HFF-Myc (cell line): ENCODE measurements around the gene COMT.

ENCODE experiments used
- DNase-seq: peaks from one replicate; pipeline ENCODE4 v3.0.0-alpha.2; 2011; ENCODE audit warnings: low read depth; ENCODE audit errors: extremely low read depth
- H3K4me3 ChIP-seq: replicated peaks from 2 replicates; pipeline ENCODE4 v1.5.1; 2011; ENCODE audit warnings: low read depth, mild to moderate bottlenecking, control low read depth, low read length
- TF ChIP-seq, protein P1 (sequence below): IDR thresholded peaks from 2 replicates; pipeline ENCODE4 v1.5.1; 2012; ENCODE audit warnings: mild to moderate bottlenecking, low read depth, low read length, control low read depth; ENCODE audit errors: missing control alignments

The COMT gene

GRCh38 chr22:19986410-19987341, 45.1 kb downstream of the COMT start:
- no peak for DNase-seq
- TF ChIP-seq, protein P1, sequence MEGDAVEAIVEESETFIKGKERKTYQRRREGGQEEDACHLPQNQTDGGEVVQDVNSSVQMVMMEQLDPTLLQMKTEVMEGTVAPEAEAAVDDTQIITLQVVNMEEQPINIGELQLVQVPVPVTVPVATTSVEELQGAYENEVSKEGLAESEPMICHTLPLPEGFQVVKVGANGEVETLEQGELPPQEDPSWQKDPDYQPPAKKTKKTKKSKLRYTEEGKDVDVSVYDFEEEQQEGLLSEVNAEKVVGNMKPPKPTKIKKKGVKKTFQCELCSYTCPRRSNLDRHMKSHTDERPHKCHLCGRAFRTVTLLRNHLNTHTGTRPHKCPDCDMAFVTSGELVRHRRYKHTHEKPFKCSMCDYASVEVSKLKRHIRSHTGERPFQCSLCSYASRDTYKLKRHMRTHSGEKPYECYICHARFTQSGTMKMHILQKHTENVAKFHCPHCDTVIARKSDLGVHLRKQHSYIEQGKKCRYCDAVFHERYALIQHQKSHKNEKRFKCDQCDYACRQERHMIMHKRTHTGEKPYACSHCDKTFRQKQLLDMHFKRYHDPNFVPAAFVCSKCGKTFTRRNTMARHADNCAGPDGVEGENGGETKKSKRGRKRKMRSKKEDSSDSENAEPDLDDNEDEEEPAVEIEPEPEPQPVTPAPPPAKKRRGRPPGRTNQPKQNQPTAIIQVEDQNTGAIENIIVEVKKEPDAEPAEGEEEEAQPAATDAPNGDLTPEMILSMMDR = no peak
- H3K4me3 ChIP-seq = peak overlapping the region; percentile 60

DNA sequence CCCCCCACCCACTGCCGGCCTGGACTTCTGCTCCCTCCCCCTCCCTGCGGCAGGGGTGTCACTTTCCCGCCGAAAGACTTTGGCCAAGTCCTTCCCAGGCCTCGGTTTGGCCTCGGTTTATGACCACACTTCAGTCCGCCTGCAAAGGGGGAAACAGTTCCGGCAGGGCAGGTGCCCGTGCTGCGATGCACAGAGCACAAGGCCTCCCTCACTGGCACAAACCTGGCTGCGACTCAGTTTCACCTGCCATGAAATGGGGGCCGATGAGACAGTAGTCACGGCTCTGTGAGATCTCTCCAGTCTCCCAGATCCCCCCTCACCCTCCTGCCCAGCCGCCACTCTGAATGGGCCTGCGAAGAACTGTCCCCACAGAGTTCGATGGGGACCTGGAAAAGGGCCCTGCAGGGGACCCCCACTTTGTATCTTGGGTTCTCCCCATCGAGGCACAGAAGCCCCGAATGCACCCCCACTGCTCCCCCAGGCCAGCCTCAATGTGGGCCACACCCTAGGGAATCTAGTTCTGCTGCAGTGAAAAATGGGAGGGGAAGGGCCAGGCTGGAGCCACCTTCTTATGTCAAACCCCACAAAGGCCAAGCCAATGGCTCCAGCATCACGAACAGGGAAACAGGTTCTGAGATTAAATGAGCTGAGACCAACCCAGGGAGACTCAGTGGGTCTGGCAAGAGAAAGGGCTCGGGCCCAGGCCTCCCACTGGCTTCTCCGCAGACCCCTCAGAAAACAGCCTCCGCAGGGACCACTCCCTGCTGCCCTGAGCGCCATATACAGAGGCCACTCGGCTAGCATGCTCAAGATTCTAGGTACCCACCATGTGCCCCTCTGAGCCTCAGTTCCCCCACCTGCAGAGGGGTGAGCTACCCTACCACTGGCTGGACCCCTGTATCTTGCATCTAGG, 46.1 kb downstream of the COMT start:
- TF ChIP-seq, protein P1 = no peak
- no peak overlapping the region for H3K4me3 ChIP-seq
- no peak for DNase-seq

GRCh38 chr22:19988331-19988808, 46.8 kb downstream of the COMT start:
- H3K4me3 ChIP-seq = no peak overlapping the region
- TF ChIP-seq, protein P1 = no peak
- DNase-seq = no peak

DNA sequence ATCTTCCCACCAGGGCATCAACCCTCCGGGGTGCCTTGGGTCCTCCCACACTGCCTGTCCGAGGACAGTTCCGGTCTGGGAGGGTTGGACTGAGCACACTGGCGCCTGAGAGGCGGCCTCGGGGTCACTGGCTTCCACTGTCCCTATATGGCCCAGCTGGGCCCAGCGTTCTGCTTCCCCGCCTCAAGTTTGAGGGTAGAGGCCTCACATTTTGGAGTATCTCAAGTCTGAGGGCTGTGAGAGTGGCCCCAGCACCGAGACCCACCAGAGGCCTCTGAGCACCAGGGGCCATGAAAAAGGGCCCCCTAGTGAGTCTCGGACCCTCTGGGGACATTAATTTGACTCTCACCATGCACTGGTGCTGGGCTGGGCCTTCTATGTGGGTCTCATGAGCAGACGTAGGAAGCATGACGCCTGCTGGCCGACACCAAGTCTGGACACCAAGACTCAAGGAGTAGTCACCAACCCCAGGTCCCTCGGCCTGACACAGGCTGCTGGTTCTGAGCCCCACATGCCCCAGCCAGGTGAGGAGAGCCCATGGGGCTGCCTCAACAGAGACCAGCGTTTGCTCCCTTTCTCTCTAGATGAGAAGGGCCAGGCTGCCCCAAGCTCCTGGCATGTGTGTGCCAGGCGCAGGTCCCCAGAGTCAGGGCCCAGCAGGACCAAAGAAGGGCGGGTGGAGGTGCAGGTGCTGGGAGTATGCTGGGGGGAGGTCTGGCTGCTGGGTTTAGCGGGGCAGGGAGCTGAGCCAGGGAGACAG, 47.6 kb downstream of the COMT start:
- no peak for DNase-seq
- TF ChIP-seq, protein P1 = no peak
- no peak overlapping the region for H3K4me3 ChIP-seq

GRCh38 chr22:19989725-19990067, 48.1 kb downstream of the COMT start:
- TF ChIP-seq, protein P1 = no peak
- no peak overlapping the region for H3K4me3 ChIP-seq
- DNase-seq = no peak

GRCh38 chr22:19990188-19990587, 48.6 kb downstream of the COMT start:
- TF ChIP-seq, protein P1 = no peak
- H3K4me3 ChIP-seq = no peak overlapping the region
- no peak for DNase-seq
